Activated CD4-positive, alpha-beta T cell treated with anti-CD3 and anti-CD28 coated beads for 1 hour (primary cell): Measurements from ENCODE around the gene SV2C.
"Not testable (repeated sequence)": the region's sequence is repeated elsewhere in the genome, so short reads cannot be mapped to it uniquely, and the experiment has no call there.

Experiments used
- DNase-seq: peaks from one replicate; pipeline ENCODE4 v3.0.0-alpha.2; 2020

SV2C gene

GRCh38 chr5:76363352-76364225 is 280.4 kb downstream of the SV2C start:
- no peak for DNase-seq

DNA sequence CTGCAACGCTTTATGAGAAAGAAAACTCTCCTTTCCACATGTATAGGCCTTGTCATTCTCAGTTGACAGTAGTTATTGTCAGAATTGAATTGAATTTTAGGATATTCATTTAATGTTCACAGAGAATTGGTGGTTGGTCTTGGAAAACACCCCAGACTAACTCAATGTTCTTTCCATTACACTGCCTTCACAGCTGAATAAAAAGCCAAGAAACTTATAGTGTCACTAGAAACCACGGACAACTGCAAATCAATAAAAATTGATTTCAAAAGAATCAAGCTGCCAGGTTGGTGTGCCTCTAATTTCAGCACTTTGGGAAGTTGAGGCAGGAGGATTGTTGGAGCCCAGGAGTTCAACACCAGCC is 281.0 kb downstream of the SV2C start:
- no peak for DNase-seq

DNA sequence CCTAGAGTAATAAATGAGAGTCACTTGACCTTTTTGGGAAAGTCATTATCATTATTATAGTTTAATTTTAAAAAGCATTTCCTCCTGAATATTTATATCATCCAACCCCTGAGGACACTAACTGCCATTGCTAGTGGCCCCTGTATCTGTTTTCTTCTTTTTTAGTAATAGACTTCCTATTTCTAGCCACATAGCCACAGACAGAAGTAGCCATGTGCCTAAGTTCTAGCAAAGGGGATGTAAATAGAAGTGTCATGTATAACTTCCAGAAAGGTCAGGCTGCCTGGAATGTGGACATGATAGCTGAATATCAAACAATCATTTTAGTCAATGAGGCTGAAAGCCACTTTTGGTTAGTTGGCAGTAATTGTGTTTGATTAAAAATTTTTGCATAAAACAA is 282.4 kb downstream of the SV2C start:
- DNase-seq, result no peak

- no peak for DNase-seq
Observed at GRCh38 chr5:76366596-76366995, 283.4 kb downstream of the SV2C start.

GRCh38 chr5:76367623-76368371 is 284.6 kb downstream of the SV2C start:
- no peak for DNase-seq

DNA sequence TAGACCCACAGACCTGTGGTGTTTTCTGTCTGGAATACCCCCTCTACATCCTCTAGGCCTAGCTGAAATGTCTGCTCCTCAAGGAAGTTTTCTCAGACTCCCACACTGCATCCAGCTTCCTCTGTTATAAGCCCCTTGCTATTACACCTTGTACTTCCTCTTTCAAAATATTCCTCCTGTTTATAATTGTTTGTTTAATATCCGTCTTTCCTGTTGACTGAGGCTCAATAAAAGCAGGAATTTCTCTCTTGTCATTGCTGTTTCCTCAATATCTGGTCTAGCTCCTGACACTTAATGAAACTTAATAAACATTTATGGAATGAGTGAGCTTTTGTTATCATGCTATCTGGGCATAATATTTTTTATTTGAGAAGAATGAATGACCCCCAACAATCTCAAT is 285.8 kb downstream of the SV2C start:
- DNase-seq, result no peak

DNA sequence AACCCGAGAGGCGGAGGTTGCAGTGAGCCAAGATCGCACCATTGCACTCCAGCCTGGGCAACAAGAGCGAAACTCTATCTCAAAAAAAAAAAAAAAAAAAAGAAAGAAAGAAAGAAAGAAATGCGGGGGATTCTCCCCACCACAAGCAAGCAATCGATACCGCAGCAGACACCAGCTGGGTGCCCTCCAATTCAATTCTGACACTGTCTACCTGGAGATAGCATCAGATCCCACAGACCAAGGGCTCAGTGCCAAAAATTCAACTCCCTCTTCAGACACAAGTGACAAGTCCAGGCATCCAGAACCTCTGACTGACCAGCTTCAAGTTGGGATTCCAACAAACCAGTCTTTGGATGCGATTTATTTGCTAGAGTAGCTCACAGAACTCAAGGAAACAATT is 286.5 kb downstream of the SV2C start:
- DNase-seq, result not testable (repeated sequence)

GRCh38 chr5:76371960-76372322 is 288.8 kb downstream of the SV2C start:
- no peak for DNase-seq

- no peak for DNase-seq
Observed at GRCh38 chr5:76372323-76373054, 289.3 kb downstream of the SV2C start.

DNA sequence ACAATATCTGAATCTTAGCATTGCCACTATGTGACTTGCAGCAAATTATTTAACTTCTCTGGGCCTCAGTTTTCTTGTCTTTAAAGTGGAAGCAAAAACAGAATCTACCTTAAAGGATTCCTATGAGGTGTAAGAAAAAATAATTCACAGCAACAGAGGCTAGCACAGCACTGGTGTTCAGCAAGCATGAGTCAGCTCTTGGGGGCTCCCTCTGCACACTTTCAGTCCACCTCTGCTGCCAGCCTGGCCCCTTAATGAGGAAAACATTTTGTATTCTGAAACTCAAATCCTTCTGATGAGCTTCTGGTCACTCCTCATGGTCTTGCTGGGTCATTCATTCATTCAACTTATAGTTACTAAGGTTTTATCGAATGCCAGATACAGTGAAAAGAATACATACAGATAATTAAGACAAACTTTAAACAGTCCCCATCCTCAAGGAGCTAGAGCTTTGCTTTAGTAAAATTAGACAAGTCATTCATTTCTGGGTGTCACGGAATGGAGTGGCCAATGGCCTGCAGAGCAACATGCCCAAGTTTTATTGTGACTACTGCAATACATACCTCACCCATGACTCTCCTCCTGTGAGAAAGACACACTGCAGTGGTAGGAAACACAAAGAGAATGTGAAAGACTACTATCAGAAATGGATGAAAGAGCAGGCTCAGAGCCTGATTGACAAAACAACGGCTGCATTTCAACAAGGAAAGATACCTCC is 293.1 kb downstream of the SV2C start:
- DNase-seq, result no peak

DNA sequence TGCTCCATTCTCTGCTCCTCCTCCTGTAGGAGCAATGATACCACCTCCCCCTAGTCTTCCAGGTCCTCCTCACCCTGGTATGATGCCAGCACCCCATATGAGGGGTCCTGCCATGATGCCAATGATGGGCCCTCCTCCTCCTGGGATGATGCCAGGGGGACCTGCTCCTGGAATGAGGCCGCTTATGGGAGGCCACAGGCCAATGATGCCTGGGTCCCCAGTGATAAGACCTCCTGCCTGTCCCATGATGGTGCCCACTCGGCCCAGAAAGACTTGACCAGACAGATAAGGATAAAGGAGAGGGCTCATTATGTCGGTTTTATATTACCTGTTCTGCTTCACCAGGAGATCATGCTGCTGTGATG is 293.7 kb downstream of the SV2C start:
- no peak for DNase-seq

GRCh38 chr5:76378355-76378754 is 295.2 kb downstream of the SV2C start:
- no peak for DNase-seq

GRCh38 chr5:76379316-76379715 is 296.1 kb downstream of the SV2C start:
- no peak for DNase-seq

GRCh38 chr5:76379855-76380254 is 296.7 kb downstream of the SV2C start:
- no peak for DNase-seq

DNA sequence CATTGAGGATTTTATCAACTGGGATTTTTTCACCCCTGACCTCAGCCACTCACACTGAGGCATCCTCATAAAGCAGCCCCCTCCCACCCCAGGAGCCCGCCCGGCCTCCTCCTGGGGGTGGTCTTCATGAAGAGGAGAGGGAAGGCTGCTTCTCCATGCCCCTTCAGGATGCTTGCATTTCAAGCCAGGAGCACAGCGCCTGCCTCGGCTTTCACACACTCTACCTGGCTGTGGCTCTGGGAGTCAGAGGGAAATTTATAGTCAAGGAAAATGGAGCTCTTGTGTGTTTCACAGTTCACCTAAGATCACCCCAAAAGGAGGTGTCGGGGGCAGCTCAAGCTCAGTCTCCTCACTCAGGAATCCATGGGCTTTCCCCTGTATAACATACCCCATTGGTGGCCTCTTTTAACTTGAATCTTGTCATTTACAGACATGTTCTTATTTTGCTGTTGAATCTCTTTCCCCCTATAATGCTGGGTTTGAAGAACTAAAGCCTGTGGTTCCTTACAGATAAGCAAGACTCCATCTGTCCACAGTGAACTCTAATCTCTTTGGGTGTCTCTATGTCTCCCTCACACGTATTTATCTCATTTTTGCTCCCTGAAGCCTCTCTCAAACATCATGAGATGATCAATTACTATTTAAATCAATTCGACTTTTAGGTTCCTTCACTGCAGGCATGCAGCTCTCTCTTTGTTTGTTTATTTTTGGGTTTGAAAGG is 297.3 kb downstream of the SV2C start:
- no peak for DNase-seq

- DNase-seq, result no peak
Observed at GRCh38 chr5:76383126-76383832, 300.1 kb downstream of the SV2C start.

- DNase-seq, result no peak
Observed at GRCh38 chr5:76384189-76384588, 301.0 kb downstream of the SV2C start.

GRCh38 chr5:76384705-76385104 is 301.5 kb downstream of the SV2C start:
- no peak for DNase-seq

DNA sequence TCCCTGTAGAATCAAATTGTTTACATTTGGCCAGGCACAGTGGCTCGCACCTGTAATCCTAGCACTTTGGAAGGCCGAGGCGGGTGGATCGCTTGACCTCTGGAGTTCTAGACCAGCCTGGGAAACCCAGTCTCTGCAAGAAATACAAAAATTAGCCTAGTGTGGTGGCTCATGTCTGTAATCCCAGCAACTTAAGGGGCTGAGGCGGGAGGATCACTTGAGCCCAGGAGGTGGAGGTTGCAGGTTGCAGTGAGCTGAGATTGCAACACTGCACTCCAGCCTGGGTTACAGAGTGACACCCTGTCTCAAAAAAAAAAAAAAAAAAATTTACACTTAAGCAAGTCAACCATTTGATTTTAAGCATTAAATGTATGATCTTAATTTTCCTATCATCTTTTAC is 302.4 kb downstream of the SV2C start:
- DNase-seq, result no peak

DNA sequence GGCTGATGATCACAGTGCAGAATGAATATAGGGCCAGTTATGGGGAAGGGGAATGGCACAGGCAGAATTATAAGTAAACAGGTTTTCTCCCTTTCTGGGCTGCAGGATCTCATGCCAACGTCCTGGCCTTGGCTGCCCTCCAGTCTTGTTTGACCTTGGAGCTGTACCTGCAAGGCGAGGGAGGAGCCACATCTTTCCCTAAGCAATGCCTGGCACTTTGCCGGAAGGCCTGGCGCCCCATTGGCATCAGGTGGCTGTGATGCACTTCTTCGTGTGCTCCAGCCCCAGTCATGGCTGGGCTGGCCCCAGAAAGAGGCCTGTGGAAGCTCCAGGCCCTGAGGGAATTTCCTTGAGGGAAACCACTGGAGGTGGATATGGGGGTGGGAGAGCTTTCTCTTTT is 303.2 kb downstream of the SV2C start:
- no peak for DNase-seq

DNA sequence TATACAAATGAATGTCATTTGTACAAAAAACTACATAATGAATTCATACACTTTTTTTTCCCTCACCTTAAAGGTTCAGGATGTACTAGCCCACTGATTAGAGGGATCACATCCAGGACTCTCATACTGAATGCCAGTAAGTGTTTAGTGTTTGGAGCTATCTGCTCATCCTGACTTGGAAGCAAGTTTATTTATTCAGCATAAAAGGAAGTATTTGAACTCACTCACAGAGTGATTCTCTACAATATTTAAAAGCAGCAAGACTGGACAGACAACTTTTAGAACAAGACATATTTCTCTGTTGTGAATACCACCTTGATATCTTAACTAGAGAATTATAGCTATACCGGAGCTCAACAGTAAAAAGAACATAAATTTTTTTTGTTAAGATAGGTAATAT is 305.1 kb downstream of the SV2C start:
- no peak for DNase-seq
